Caco-2 (cell line): Measurements from ENCODE around the gene STEAP1B. TPM values are rescaled to one million over a fixed set of nuclear protein-coding genes. Genes with fewer than 3 reads are reported as not detected.

ENCODE experiments used
- BruUV-seq: library from RNA; stranded (reverse); fragments of 400-500 nt; replicated peaks from 2 replicates; lab custom pipeline; 2021; lab: Mats Ljungman, UMichigan
- CTCF ChIA-PET: fragments of 300-600 bp; sonication (Branson Sonifier 250); formaldehyde crosslinking; loops from one replicate; lab custom pipeline; 2022; ENCODE audit warnings: antibody characterized with exemption; lab: Charles Lee
- POLR2A ChIA-PET: fragments of 300-600 bp; sonication (Branson Sonifier 250); formaldehyde crosslinking; loops from one replicate; lab custom pipeline; 2022; ENCODE audit warnings: antibody characterized with exemption; lab: Charles Lee
- DNase-seq, 2 experiments: peaks; one replicate each; pipeline versions ENCODE4 v3.0.0 to v3.0.0-alpha.2; 2020 to 2022
- H3K27me3 ChIP-seq: replicated peaks from 2 replicates; pipeline ENCODE4 v1.6.0; 2011; ENCODE audit warnings: low read length; ENCODE audit not compliant: control insufficient read depth, insufficient read depth
- H3K36me3 ChIP-seq: 2 replicates; pipeline ENCODE4 v1.5.1; 2011; ENCODE audit warnings: low read length; ENCODE audit not compliant: control insufficient read depth, insufficient read depth
- H3K4me1 ChIP-seq: fragments of 250-450 bp; sonication (Bioruptor Pico); 2 replicates; pipeline ENCODE4 v1.5.1; 2020; ENCODE audit warnings: mild to moderate bottlenecking
- H3K4me3 ChIP-seq: 2 replicates; pipeline ENCODE4 v1.5.1; 2011; ENCODE audit warnings: low read depth, mild to moderate bottlenecking, control low read depth, low read length
- H3K9me3 ChIP-seq: fragments of 250-450 bp; sonication (Bioruptor Pico); 2 replicates; pipeline ENCODE4 v1.5.1; 2020; ENCODE audit warnings: mild to moderate bottlenecking, moderate library complexity
- H3K27ac Mint-ChIP-seq: one replicate; pipeline ENCODE4 v1.8.0; 2022; ENCODE audit warnings: mixed read lengths; ENCODE audit not compliant: unreplicated experiment
- H3K27me3 Mint-ChIP-seq: one replicate; pipeline ENCODE4 v1.8.0; 2022; ENCODE audit warnings: mixed read lengths; ENCODE audit not compliant: insufficient read depth, unreplicated experiment
- H3K36me3 Mint-ChIP-seq: one replicate; pipeline ENCODE4 v1.8.0; 2022; ENCODE audit warnings: mild to moderate bottlenecking, mixed read lengths; ENCODE audit not compliant: insufficient read depth, unreplicated experiment
- H3K4me1 Mint-ChIP-seq: one replicate; pipeline ENCODE4 v1.8.0; 2022; ENCODE audit warnings: low read depth, mixed read lengths; ENCODE audit not compliant: unreplicated experiment
- H3K4me3 Mint-ChIP-seq: one replicate; pipeline ENCODE4 v1.8.0; 2022; ENCODE audit warnings: mild to moderate bottlenecking, moderate library complexity, mixed read lengths; ENCODE audit not compliant: unreplicated experiment
- H3K9me3 Mint-ChIP-seq: one replicate; pipeline ENCODE4 v1.8.0; 2022; ENCODE audit warnings: mixed read lengths; ENCODE audit not compliant: unreplicated experiment
- intact Hi-C: fragments of 100-400 bp; cut with micrococcal nuclease; formaldehyde crosslinking; loops from one replicate; pipeline ENCODE4 v1.10.0; 2022; ENCODE audit not compliant: unreplicated experiment
- total RNA-seq: library from RNA; stranded (reverse); gene quantifications from 2 replicates; pipeline ENCODE4 v1.2.3, GENCODE V29; 2022
- TF ChIP-seq, protein P1 (sequence below), 2 experiments: fragments of 200-600 bp in 1 of 2; IDR thresholded peaks; 1 replicate in 1 of 2; 2 replicates in 1 of 2; pipeline versions ENCODE4 v1.5.1 to v1.8.0; 2011 to 2022; ENCODE audit warnings: antibody characterized with exemption in 1 of 2, control low read depth in 1 of 2, inconsistent platforms in 1 of 2, low read depth in 1 of 2, low read length in 1 of 2, mild to moderate bottlenecking in 1 of 2, moderate library complexity in 1 of 2; ENCODE audit not compliant: insufficient read depth in 1 of 2, severe bottlenecking in 1 of 2, unreplicated experiment in 1 of 2

The STEAP1B gene
- total RNA-seq, 1 experiment from 2014 or later = 1.7 TPM

GRCh38 chr7:22430457-22430856, 69.5 kb downstream of the STEAP1B start:
- Histone ChIP-seq H3K4me3 (no peak overlapping the region), H3K9me3 (no peaks in the 10 kb centered on the region), H3K27me3 (no peaks in the 10 kb centered on the region), H3K4me1 (peaks cover 18% of the 10 kb centered on the region), H3K36me3 (no peaks in the 10 kb centered on the region)
- no peaks in the 10 kb centered on the region for H3K36me3 Mint-ChIP-seq
- no peak overlapping the region for H3K27ac Mint-ChIP-seq
- intact Hi-C loops = loop anchor here (5.0 kb wide), 1 partner anchor 73 kb away; the partner anchor contains the start of gene RAPGEF5
- H3K9me3 Mint-ChIP-seq = no peaks in the 10 kb centered on the region
- no peaks in the 10 kb centered on the region for H3K27me3 Mint-ChIP-seq
- ChIA-PET CTCF (no interaction called here), POLR2A (no interaction called here)
- TF ChIP-seq, protein P1, sequence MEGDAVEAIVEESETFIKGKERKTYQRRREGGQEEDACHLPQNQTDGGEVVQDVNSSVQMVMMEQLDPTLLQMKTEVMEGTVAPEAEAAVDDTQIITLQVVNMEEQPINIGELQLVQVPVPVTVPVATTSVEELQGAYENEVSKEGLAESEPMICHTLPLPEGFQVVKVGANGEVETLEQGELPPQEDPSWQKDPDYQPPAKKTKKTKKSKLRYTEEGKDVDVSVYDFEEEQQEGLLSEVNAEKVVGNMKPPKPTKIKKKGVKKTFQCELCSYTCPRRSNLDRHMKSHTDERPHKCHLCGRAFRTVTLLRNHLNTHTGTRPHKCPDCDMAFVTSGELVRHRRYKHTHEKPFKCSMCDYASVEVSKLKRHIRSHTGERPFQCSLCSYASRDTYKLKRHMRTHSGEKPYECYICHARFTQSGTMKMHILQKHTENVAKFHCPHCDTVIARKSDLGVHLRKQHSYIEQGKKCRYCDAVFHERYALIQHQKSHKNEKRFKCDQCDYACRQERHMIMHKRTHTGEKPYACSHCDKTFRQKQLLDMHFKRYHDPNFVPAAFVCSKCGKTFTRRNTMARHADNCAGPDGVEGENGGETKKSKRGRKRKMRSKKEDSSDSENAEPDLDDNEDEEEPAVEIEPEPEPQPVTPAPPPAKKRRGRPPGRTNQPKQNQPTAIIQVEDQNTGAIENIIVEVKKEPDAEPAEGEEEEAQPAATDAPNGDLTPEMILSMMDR (IDR thresholded peaks at IDR 0.05; ENCODE audit: insufficient read depth in 1 of 2, low read depth in 1 of 2, low read length in 1 of 2, severe bottlenecking in 1 of 2, unreplicated experiment in 1 of 2) = no peak
- H3K4me3 Mint-ChIP-seq = no peak overlapping the region
- H3K4me1 Mint-ChIP-seq = peaks cover 31% of the 10 kb centered on the region
- BruUV-seq = no TSS peak
- no peak for DNase-seq

- Mint-ChIP-seq H3K27me3 (no peaks in the 10 kb centered on the region), H3K4me1 (peaks cover 29% of the 10 kb centered on the region), H3K4me3 (no peak overlapping the region), H3K27ac (no peak overlapping the region), H3K9me3 (no peaks in the 10 kb centered on the region), H3K36me3 (no peaks in the 10 kb centered on the region)
- H3K9me3 ChIP-seq = no peaks in the 10 kb centered on the region
- intact Hi-C loops = no loop called here
- H3K4me1 ChIP-seq = peaks cover 18% of the 10 kb centered on the region
- no peaks in the 10 kb centered on the region for H3K36me3 ChIP-seq
- POLR2A ChIA-PET = no interaction called here
- no peak overlapping the region for H3K4me3 ChIP-seq
- TF ChIP-seq, protein P1 (IDR thresholded peaks at IDR 0.05; ENCODE audit: insufficient read depth in 1 of 2, low read depth in 1 of 2, low read length in 1 of 2, severe bottlenecking in 1 of 2, unreplicated experiment in 1 of 2) = no peak
- no peaks in the 10 kb centered on the region for H3K27me3 ChIP-seq
- DNase-seq = no peak
- CTCF ChIA-PET = no interaction called here
- no TSS peak for BruUV-seq
These were observed 70.6 kb downstream of the STEAP1B start for GRCh38 chr7:22429386-22429785.

GRCh38 chr7:22427855-22428254, 72.1 kb downstream of the STEAP1B start:
- Histone ChIP-seq H3K4me3 (no peak overlapping the region), H3K27me3 (no peaks in the 10 kb centered on the region), H3K36me3 (no peaks in the 10 kb centered on the region), H3K4me1 (peaks cover 11% of the 10 kb centered on the region), H3K9me3 (no peaks in the 10 kb centered on the region)
- no peaks in the 10 kb centered on the region for H3K36me3 Mint-ChIP-seq
- CTCF ChIA-PET = no interaction called here
- H3K9me3 Mint-ChIP-seq = no peaks in the 10 kb centered on the region
- no peak overlapping the region for H3K4me3 Mint-ChIP-seq
- no TSS peak for BruUV-seq
- H3K4me1 Mint-ChIP-seq = peaks cover 14% of the 10 kb centered on the region
- TF ChIP-seq, protein P1 (IDR thresholded peaks at IDR 0.05; ENCODE audit: insufficient read depth in 1 of 2, low read depth in 1 of 2, low read length in 1 of 2, severe bottlenecking in 1 of 2, unreplicated experiment in 1 of 2) = no peak
- H3K27me3 Mint-ChIP-seq = no peaks in the 10 kb centered on the region
- no peak overlapping the region for H3K27ac Mint-ChIP-seq
- intact Hi-C loops = no loop called here
- DNase-seq = no peak
- POLR2A ChIA-PET = no interaction called here
